Measurements from ENCODE around the gene PLD1.

GRCh38 chr3:171792531-171792930, 17.8 kb downstream of the PLD1 start:
- TF ChIP-seq POLR2A (IDR thresholded peaks at IDR 0.05) (no peak), CTCF (IDR thresholded peaks at IDR 0.05) (no peak), POLR2AphosphoS5 (IDR thresholded peaks at IDR 0.05) (no peak)
